ENCODE data around the gene ARHGAP25. TPM values are rescaled to one million over a fixed set of nuclear protein-coding genes. Genes with fewer than 3 reads are reported as not detected.

Gene ARHGAP25
- total RNA-seq, 1 donor from 2014 or later, result 2.5 TPM

DNA sequence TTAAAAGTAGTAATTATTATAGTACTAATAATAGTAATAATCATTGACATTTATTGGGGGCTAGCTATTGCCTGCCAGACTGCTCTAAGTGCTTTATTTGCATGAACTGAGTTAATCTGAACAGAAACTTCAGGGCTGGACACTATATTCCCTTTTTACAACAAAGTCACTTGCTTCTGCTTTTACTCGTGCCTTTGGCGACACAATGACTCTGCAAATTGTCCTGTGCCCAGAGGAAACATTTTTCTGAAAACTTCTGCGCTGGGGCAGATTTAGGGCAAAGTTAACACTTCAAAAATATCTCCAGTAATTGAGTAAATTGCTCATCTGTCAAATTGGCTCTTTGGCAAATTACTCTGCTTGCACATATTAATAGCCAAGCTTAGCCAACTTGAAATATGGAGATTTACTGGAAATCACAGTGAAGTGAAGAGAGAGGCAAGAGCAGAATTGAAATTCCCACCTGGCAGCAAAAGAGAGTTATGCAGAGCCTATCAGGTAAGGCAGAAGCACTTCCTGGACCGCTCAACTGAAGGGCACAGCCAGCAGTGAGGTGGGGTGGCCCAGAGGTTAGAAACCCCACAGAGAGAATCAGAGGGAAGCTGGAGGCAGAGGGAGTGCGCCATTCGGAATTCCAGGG is 100.2 kb downstream of the ARHGAP25 start:
- H3K4me1 Mint-ChIP-seq, result peaks cover 9% of the 10 kb centered on the region
- H3K4me3 Mint-ChIP-seq, result no peak overlapping the region
- TF ChIP-seq, protein P1, sequence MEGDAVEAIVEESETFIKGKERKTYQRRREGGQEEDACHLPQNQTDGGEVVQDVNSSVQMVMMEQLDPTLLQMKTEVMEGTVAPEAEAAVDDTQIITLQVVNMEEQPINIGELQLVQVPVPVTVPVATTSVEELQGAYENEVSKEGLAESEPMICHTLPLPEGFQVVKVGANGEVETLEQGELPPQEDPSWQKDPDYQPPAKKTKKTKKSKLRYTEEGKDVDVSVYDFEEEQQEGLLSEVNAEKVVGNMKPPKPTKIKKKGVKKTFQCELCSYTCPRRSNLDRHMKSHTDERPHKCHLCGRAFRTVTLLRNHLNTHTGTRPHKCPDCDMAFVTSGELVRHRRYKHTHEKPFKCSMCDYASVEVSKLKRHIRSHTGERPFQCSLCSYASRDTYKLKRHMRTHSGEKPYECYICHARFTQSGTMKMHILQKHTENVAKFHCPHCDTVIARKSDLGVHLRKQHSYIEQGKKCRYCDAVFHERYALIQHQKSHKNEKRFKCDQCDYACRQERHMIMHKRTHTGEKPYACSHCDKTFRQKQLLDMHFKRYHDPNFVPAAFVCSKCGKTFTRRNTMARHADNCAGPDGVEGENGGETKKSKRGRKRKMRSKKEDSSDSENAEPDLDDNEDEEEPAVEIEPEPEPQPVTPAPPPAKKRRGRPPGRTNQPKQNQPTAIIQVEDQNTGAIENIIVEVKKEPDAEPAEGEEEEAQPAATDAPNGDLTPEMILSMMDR (conservative IDR thresholded peaks at IDR 0.05), result no peak
- no peaks in the 10 kb centered on the region for H3K9me3 Mint-ChIP-seq
- no peak overlapping the region for H3K27ac Mint-ChIP-seq (ENCODE audit: unreplicated experiment)
- DNase-seq (ENCODE audit: low read depth, low spot score), result no peak
- H3K27me3 Mint-ChIP-seq (ENCODE audit: low read depth), result no peaks in the 10 kb centered on the region
- no peaks in the 10 kb centered on the region for H3K36me3 Mint-ChIP-seq (ENCODE audit: low read depth)

DNA sequence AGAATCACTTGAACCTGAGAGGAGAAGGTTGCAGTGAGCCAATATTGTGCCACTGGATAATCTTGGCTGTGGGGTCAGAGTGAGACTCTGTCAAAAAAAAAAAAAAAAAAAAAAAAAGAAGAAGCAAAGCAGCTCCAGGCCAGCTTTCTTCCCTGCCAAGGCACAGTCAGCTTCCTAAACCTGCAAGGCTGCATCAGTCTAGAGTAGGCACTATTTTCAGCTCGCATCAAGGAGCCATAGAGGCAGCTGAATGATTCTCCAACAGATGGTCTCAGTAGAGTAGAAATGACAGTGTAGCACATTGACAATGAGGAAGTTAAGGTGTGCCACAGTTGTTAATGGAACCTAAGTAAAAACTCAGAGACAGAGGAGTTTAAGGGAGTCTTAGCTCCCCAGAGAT is 101.0 kb downstream of the ARHGAP25 start:
- no peaks in the 10 kb centered on the region for H3K36me3 Mint-ChIP-seq (ENCODE audit: low read depth)

DNA sequence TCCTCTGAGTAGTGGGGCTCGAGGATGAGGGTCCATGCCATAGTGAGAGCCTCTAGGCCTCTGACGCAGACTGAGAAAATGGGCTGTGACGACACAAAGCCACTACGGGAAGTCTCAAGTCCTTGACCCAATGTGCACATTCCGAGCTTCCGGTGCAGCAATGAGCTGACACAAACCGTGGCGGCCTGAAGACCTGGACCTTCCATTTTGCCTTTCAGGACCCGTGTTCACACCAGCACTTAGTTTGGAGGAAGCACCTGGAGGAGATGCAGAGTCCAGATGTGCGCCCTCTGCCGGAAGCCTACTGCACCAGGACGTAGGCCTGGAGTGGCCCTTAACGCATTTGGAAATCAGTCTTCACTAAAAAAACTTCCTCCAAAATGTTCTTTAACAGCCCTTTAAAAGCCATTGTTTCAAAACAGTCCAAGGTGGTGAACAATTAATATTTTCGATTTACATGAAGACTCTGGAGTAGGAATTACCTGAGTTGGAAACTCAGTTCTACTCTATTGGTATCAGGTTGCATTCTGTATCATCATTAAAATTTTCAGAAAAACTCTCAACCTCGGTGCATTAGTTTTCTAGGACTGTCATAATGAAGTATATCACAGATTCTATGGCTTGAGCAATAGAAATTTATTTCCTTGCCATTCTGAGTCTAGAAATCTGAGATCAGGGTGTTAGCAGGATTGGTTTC is 102.7 kb downstream of the ARHGAP25 start:
- Mint-ChIP-seq H3K4me3 (no peak overlapping the region), H3K36me3 (ENCODE audit: low read depth) (no peaks in the 10 kb centered on the region), H3K27ac (ENCODE audit: unreplicated experiment) (no peak overlapping the region), H3K9me3 (no peaks in the 10 kb centered on the region), H3K27me3 (ENCODE audit: low read depth) (no peaks in the 10 kb centered on the region), H3K4me1 (peaks cover 3% of the 10 kb centered on the region)
- DNase-seq (ENCODE audit: low read depth, low spot score), result peak; percentile 40
- TF ChIP-seq, protein P1 (conservative IDR thresholded peaks at IDR 0.05), result peak; percentile 74

More for the DNA sequence above, 101.0 kb downstream of the ARHGAP25 start:
- no peak overlapping the region for H3K27ac Mint-ChIP-seq (ENCODE audit: unreplicated experiment)
- H3K27me3 Mint-ChIP-seq (ENCODE audit: low read depth), result no peaks in the 10 kb centered on the region
- peaks cover 9% of the 10 kb centered on the region for H3K4me1 Mint-ChIP-seq
- no peak overlapping the region for H3K4me3 Mint-ChIP-seq
- no peaks in the 10 kb centered on the region for H3K9me3 Mint-ChIP-seq
- TF ChIP-seq, protein P1 (conservative IDR thresholded peaks at IDR 0.05), result no peak
- no peak for DNase-seq (ENCODE audit: low read depth, low spot score)

DNA sequence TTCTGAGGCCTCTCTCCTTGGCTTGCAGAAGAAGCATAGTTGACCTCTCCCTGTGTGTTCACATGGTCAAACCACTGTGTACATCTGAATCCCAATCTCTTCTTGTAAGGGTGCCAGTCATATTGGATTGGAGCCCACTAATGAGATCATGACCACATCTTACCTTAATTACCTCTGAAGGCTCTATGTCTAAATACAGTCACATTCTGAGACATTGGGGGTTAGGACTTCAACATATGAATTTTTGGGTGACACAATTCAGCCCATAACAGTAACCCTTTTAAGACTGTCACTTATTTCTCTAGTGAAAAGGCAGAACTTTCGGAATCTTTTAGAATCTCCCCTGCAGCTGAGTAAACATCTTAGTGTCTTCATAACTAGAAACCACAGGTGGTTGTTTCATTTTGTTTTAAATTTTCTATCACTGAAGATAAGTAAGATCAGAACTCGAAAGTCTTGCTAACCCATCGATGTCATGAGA is 103.3 kb downstream of the ARHGAP25 start:
- Mint-ChIP-seq H3K27ac (ENCODE audit: unreplicated experiment) (no peak overlapping the region), H3K9me3 (no peaks in the 10 kb centered on the region), H3K36me3 (ENCODE audit: low read depth) (no peaks in the 10 kb centered on the region), H3K4me1 (no peaks in the 10 kb centered on the region), H3K27me3 (ENCODE audit: low read depth) (no peaks in the 10 kb centered on the region), H3K4me3 (no peak overlapping the region)
- no peak for DNase-seq (ENCODE audit: low read depth, low spot score)
- TF ChIP-seq, protein P1 (conservative IDR thresholded peaks at IDR 0.05), result no peak

DNA sequence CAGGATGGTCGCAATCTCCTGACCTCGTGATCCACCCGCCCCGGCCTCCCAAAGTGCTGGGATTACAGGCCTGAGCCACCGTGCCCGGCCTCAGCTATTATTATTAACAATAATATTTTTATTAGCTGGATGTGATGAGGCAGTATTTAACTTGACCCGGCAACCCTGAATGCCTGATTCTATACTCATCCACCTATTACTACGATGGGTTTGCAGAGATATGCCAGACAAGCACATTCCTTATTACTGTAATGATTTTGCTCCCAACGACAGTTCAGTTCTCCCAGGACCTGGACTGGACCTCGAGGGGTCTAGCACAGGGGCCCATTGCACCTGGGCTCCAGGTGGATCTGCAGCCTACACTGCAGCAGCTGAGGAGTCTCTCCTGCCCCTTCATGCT is 104.0 kb downstream of the ARHGAP25 start:
- Mint-ChIP-seq H3K4me3 (no peak overlapping the region), H3K9me3 (no peaks in the 10 kb centered on the region), H3K4me1 (no peaks in the 10 kb centered on the region), H3K27me3 (ENCODE audit: low read depth) (no peaks in the 10 kb centered on the region), H3K36me3 (ENCODE audit: low read depth) (no peaks in the 10 kb centered on the region), H3K27ac (ENCODE audit: unreplicated experiment) (no peak overlapping the region)
- TF ChIP-seq, protein P1 (conservative IDR thresholded peaks at IDR 0.05), result no peak
- no peak for DNase-seq (ENCODE audit: low read depth, low spot score)

Data from neural crest cell (in vitro differentiated cells).